Adrenal gland (tissue), 12 donors: ENCODE data around the gene MLLT6. TPM values are rescaled to one million over a fixed set of nuclear protein-coding genes. Genes with fewer than 3 reads are reported as not detected.

Source experiments
- DNase-seq, 7 donors: peaks; one replicate each; pipeline ENCODE4 v3.0.0-alpha.2; 2019 to 2020
- H3K27ac ChIP-seq, 5 donors: fragments of 200-600 bp; sonication (generic) in 4 of 5; 1 replicate in 3 of 5; 2 replicates in 2 of 5; pipeline versions ENCODE4 v1.5.1 to v1.8.0; 2016 to 2020; ENCODE audit warnings: mild to moderate bottlenecking in 1 of 5
- H3K27me3 ChIP-seq: fragments of 200-600 bp; 2 replicates; pipeline ENCODE4 v1.8.0; 2021
- H3K36me3 ChIP-seq, 2 donors: fragments of 200-600 bp; replicated peaks in 1 of 2; 1 replicate in 1 of 2; 2 replicates in 1 of 2; pipeline versions ENCODE4 v1.5.1 to v1.8.0; 2018 to 2022
- H3K4me1 ChIP-seq, 2 donors: fragments of 200-600 bp; replicated peaks in 1 of 2; 1 replicate in 1 of 2; 2 replicates in 1 of 2; pipeline versions ENCODE4 v1.5.1 to v1.8.0; 2018 to 2021
- H3K4me3 ChIP-seq, 4 donors: fragments of 200-600 bp; sonication (generic) in 3 of 4; one replicate each; pipeline ENCODE4 v1.5.1; 2016 to 2018
- H3K9me3 ChIP-seq, 3 donors: fragments of 200-600 bp; sonication (generic) in 1 of 3; replicated peaks in 1 of 3; 1 replicate in 2 of 3; 2 replicates in 1 of 3; pipeline versions ENCODE4 v1.5.1 to v1.8.0; 2016 to 2021
- CTCF ChIP-seq, 6 experiments: fragments of 450-650 bp in 4 of 6; fragments of 200-600 bp in 2 of 6; sonication (generic) in 1 of 6; IDR thresholded peaks; 1 replicate in 5 of 6; 2 replicates in 1 of 6; pipeline versions ENCODE4 v1.5.1 to v1.8.0; 2016 to 2021; ENCODE audit warnings: antibody characterized with exemption in 6 of 6, mild to moderate bottlenecking in 2 of 6, moderate library complexity in 1 of 6
- POLR2A ChIP-seq, 2 donors: fragments of 450-650 bp; IDR thresholded peaks; one replicate each; pipeline ENCODE4 v1.6.1; 2017; ENCODE audit warnings: antibody characterized with exemption in 2 of 2, mild to moderate bottlenecking in 2 of 2, moderate library complexity in 1 of 2
- WGBS, 4 donors: extraction: QIAGEN DNeasy Blood & Tissue Kit in 2 of 4; methylation state at CpG; one replicate each; pipeline versions ENCODE4 v1.1.5 to v1.1.7; 2013 to 2017; 5-methylcytosine and 5-hydroxymethylcytosine counted together
- intact Hi-C, 2 donors: fragments of 100-400 bp; cut with DNase I; formaldehyde crosslinking; loops; one replicate each; pipeline versions ENCODE4 v1.14.1 to v1.15.0; 2022 to 2023
- polyA plus RNA-seq, 3 donors: library from polyadenylated mRNA; stranded (reverse); fragments of 200-250 nt in 2 of 3; fragments of 350-450 nt in 1 of 3; fragmentation: Illumina TruSeq in 1 of 3; extraction: RNeasy Lipid Tissue Mini Kit (QIAGEN cat#74804) in 1 of 3; gene quantifications; one replicate each; pipeline ENCODE4 v1.2.3, GENCODE V29; 2013 to 2014
- total RNA-seq, 9 donors: library from RNA; depleted of rRNA in 4 of 9; stranded (reverse); fragments of >200 nt in 4 of 9; fragments of 120-200 nt in 1 of 9; fragmentation: NEBNext Ultra II Directional in 1 of 9; extraction: Animal tissue kit (Norgen Biotek cat#: 25700) in 1 of 9; gene quantifications; one replicate each; pipeline versions ENCODE4 v1.1.0 to v1.2.4, GENCODE V29; 2013 to 2023
- donor health status: healthy with polysubstance abuse.
- donor health status: Bipolar disorder and iron deficiency.
- donor health status: DM: yes; HTN: yes; CAD: no.
- donor health status: DM: no; HTN: no; CAD: no.
- donor health status: DM: no; HTN: no; CAD: no.
- donor health status: DM: yes; HTN: yes; CAD: no.

MLLT6 gene
- total and polyA plus RNA-seq, 12 donors, result 24.5 to 339 (median 85.2) TPM

GRCh38 chr17:38730526-38731379 is 25.7 kb downstream of the MLLT6 start:
- Histone ChIP-seq H3K4me3 (peak overlapping the region in 3 of 4 donors; percentile 82 to 84 (median 83)), H3K36me3 (peaks cover 0 to 22% of the 10 kb centered on the region in 2 donors), H3K4me1 (peaks cover 46 to 75% of the 10 kb centered on the region in 2 donors), H3K9me3 (no peaks in the 10 kb centered on the region), H3K27me3 (no peaks in the 10 kb centered on the region), H3K27ac (peak overlapping the region; percentile 45 to 96 (median 82))
- intact Hi-C loops, result no loop called here
- peak; percentile 79 to 95 (median 91) for DNase-seq
- WGBS, 4 donors, result 11 to 13% (median 11%) methylated on average over 17 to 27 of the region's 27 CpGs
- TF ChIP-seq POLR2A (IDR thresholded peaks at IDR 0.05) (no peak), CTCF (IDR thresholded peaks at IDR 0.05) (no peak)

GRCh38 chr17:38731526-38732294 is 26.6 kb downstream of the MLLT6 start:
- intact Hi-C loops, result no loop called here

GRCh38 chr17:38732376-38733281 is 27.6 kb downstream of the MLLT6 start:
- 55 to 65% (median 64%) methylated on average over 7 of the region's 7 CpGs for WGBS, 4 donors

More at GRCh38 chr17:38731526-38732294, 26.6 kb downstream of the MLLT6 start:
- Histone ChIP-seq H3K27ac (peak overlapping the region in 4 of 5 donors; percentile 82 to 96 (median 86)), H3K4me3 (peak overlapping the region in 1 of 4 donors; percentile 82), H3K9me3 (no peaks in the 10 kb centered on the region), H3K27me3 (no peaks in the 10 kb centered on the region), H3K4me1 (peaks cover 46 to 75% of the 10 kb centered on the region in 2 donors), H3K36me3 (peaks cover 0 to 29% of the 10 kb centered on the region in 2 donors)
- WGBS, 4 donors, result 65 to 75% (median 73%) methylated on average over 7 to 8 of the region's 8 CpGs
- TF ChIP-seq CTCF (IDR thresholded peaks at IDR 0.05) (no peak), POLR2A (IDR thresholded peaks at IDR 0.05) (no peak)
- peak in 2 of 7 donors; percentile 47 to 60 for DNase-seq

More at GRCh38 chr17:38732376-38733281, 27.6 kb downstream of the MLLT6 start:
- H3K36me3 ChIP-seq, result peaks cover 0 to 38% of the 10 kb centered on the region in 2 donors
- TF ChIP-seq POLR2A (IDR thresholded peaks at IDR 0.05) (peak in 1 of 2 donors; percentile 53), CTCF (IDR thresholded peaks at IDR 0.05) (no peak)
- peaks cover 40 to 69% of the 10 kb centered on the region in 2 donors for H3K4me1 ChIP-seq
- peak; percentile 77 to 93 (median 90) for DNase-seq
- intact Hi-C loops, result no loop called here
- H3K4me3 ChIP-seq, result no peak overlapping the region
- no peaks in the 10 kb centered on the region for H3K9me3 ChIP-seq
- no peaks in the 10 kb centered on the region for H3K27me3 ChIP-seq
- peak overlapping the region in 4 of 5 donors; percentile 82 to 96 (median 86) for H3K27ac ChIP-seq
